DOHH2 (cell line): ENCODE measurements around the gene PDE4D.
A peak's percentile ranks its signal among the peaks of the same experiment; 100 is the strongest.
"Not testable (repeated sequence)": the region's sequence is repeated elsewhere in the genome, so short reads cannot be mapped to it uniquely, and the experiment has no call there.

Source experiments
- H3F3A ChIP-seq: fragments of 200-600 bp; sonication (generic), shearing (Covaris generic); 2 replicates; pipeline ENCODE4 v1.6.0; 2016; ENCODE audit warnings: antibody characterized with exemption, mild to moderate bottlenecking; ENCODE audit not compliant: control insufficient read depth, insufficient read depth
- H3K27ac ChIP-seq: fragments of 200-600 bp; sonication (generic); 2 replicates; pipeline ENCODE4 v1.5.1; 2014; ENCODE audit warnings: low read depth, mild to moderate bottlenecking, low read length, moderate library complexity
- H3K27me3 ChIP-seq: fragments of 200-600 bp; sonication (generic); 2 replicates; pipeline ENCODE4 v1.6.1; 2014; ENCODE audit warnings: mild to moderate bottlenecking, low read length, mixed read lengths; ENCODE audit not compliant: control insufficient read depth
- H3K36me3 ChIP-seq: fragments of 200-600 bp; sonication (generic); 2 replicates; pipeline ENCODE4 v1.6.1; 2014; ENCODE audit warnings: mild to moderate bottlenecking, low read length, moderate library complexity, mixed read lengths; ENCODE audit not compliant: control insufficient read depth
- H3K4me1 ChIP-seq: fragments of 200-600 bp; sonication (generic); 2 replicates; pipeline ENCODE4 v1.6.1; 2014; ENCODE audit warnings: mild to moderate bottlenecking, low read length, mixed read lengths; ENCODE audit not compliant: control insufficient read depth
- H3K4me2 ChIP-seq: fragments of 200-600 bp; sonication (generic); 2 replicates; pipeline ENCODE4 v1.6.0; 2014; ENCODE audit warnings: mild to moderate bottlenecking, low read length, moderate library complexity
- H3K4me3 ChIP-seq: fragments of 200-600 bp; sonication (generic); 2 replicates; pipeline ENCODE4 v1.5.1; 2014; ENCODE audit warnings: mild to moderate bottlenecking, low read length, mixed read lengths
- H3K79me2 ChIP-seq: fragments of 200-600 bp; sonication (generic); 2 replicates; pipeline ENCODE4 v1.6.1; 2014; ENCODE audit warnings: mild to moderate bottlenecking, low read length, mixed read lengths; ENCODE audit not compliant: control insufficient read depth
- H3K9me2 ChIP-seq: fragments of 200-600 bp; sonication (generic); replicated peaks from 2 replicates; pipeline ENCODE4 v1.6.1; 2014; ENCODE audit warnings: mild to moderate bottlenecking, low read length, mixed read lengths; ENCODE audit not compliant: control insufficient read depth
- H3K9me3 ChIP-seq: fragments of 200-600 bp; sonication (generic); 2 replicates; pipeline ENCODE4 v1.6.1; 2014; ENCODE audit warnings: antibody characterized with exemption, low read length, mixed read lengths; ENCODE audit not compliant: control insufficient read depth, insufficient read depth
- H4K20me1 ChIP-seq: fragments of 200-600 bp; sonication (generic); 2 replicates; pipeline ENCODE4 v1.6.0; 2014; ENCODE audit warnings: low read depth, mild to moderate bottlenecking, antibody characterized with exemption, low read length, moderate library complexity; ENCODE audit not compliant: control insufficient read depth, insufficient read depth
- EZH2phosphoT487 ChIP-seq: fragments of 200-600 bp; sonication (generic); IDR thresholded peaks from 2 replicates; pipeline ENCODE4 v1.6.1; 2017; ENCODE audit warnings: borderline replicate concordance, mild to moderate bottlenecking, antibody characterized with exemption, low read length, moderate library complexity, mixed read lengths
- TF ChIP-seq, protein P1 (sequence below): fragments of 200-600 bp; sonication (generic); IDR thresholded peaks from one replicate; pipeline ENCODE4 v1.5.1; 2014; ENCODE audit warnings: antibody characterized with exemption, mild to moderate bottlenecking, low read depth, low read length; ENCODE audit not compliant: poor library complexity, severe bottlenecking

The PDE4D gene

DNA sequence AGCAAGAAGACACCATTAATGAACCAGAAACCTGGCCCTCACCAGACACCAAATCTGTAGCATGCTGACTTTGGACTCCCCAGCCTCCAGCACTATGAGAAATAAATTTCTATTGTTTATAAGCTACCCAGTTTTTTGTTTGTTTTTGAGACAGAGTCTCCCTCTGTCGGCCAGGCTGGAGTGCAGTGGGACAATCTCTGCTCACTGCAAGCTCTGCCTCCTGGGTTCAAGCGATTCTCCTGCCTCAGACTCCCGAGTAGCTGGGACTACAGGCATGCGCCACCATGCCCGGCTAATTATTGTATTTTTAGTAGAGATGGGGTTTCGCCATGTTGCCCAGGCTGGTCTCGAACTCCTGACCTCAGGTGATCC, 227.7 kb downstream of the PDE4D start:
- H3K4me1 ChIP-seq, H3K27me3 ChIP-seq, H3F3A ChIP-seq, H4K20me1 ChIP-seq, H3K9me2 ChIP-seq, H3K79me2 ChIP-seq, H3K27ac ChIP-seq, H3K4me3 ChIP-seq, H3K4me2 ChIP-seq, H3K9me3 ChIP-seq, H3K36me3 ChIP-seq: not testable (repeated sequence)
- TF ChIP-seq, protein P1, sequence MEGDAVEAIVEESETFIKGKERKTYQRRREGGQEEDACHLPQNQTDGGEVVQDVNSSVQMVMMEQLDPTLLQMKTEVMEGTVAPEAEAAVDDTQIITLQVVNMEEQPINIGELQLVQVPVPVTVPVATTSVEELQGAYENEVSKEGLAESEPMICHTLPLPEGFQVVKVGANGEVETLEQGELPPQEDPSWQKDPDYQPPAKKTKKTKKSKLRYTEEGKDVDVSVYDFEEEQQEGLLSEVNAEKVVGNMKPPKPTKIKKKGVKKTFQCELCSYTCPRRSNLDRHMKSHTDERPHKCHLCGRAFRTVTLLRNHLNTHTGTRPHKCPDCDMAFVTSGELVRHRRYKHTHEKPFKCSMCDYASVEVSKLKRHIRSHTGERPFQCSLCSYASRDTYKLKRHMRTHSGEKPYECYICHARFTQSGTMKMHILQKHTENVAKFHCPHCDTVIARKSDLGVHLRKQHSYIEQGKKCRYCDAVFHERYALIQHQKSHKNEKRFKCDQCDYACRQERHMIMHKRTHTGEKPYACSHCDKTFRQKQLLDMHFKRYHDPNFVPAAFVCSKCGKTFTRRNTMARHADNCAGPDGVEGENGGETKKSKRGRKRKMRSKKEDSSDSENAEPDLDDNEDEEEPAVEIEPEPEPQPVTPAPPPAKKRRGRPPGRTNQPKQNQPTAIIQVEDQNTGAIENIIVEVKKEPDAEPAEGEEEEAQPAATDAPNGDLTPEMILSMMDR = peak; percentile 12

DNA sequence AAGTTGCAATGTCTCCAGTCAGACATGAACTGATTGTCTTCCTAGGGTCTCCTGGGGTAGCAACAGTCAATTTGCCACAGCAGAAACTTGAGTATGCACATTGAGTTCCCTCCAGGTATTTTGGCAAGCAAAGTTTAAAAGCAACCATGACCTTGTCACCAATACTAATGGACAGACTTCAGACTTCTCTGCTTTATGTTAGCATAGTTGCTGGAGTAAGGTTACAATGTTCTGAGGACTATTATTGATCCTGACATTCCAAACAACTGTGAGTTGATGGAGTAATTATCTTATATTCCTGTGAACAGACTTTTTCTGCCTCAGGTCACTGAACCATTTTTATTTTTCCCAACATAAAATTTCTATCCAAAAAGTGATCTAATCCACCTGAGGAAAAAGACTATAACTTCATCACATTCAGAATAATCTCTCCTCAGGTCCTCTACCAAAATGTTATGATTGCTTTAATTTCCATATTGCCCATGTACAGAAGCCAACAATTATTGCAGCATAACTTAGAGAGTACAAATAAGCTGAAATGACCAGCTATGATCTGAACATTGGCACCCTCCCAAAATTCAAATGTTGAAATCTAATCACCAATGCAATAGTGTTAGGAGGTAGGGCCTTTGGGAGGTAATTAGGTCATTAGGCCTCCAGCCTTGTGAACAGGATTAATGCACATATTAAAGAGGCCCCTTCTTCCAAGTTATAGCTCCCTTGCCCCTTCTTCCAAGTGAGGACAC, 228.3 kb downstream of the PDE4D start:
- no peaks in the 10 kb centered on the region for H3F3A ChIP-seq
- no peak overlapping the region for H3K4me3 ChIP-seq
- H3K36me3 ChIP-seq = no peaks in the 10 kb centered on the region
- no peaks in the 10 kb centered on the region for H3K27me3 ChIP-seq
- no peak for TF ChIP-seq EZH2phosphoT487
- TF ChIP-seq, protein P1 = no peak
- no peaks in the 10 kb centered on the region for H3K9me2 ChIP-seq
- no peaks in the 10 kb centered on the region for H3K79me2 ChIP-seq
- H3K27ac ChIP-seq = no peak overlapping the region
- H3K9me3 ChIP-seq = no peaks in the 10 kb centered on the region
- no peaks in the 10 kb centered on the region for H4K20me1 ChIP-seq
- H3K4me1 ChIP-seq = peaks cover 5% of the 10 kb centered on the region
- no peak overlapping the region for H3K4me2 ChIP-seq

DNA sequence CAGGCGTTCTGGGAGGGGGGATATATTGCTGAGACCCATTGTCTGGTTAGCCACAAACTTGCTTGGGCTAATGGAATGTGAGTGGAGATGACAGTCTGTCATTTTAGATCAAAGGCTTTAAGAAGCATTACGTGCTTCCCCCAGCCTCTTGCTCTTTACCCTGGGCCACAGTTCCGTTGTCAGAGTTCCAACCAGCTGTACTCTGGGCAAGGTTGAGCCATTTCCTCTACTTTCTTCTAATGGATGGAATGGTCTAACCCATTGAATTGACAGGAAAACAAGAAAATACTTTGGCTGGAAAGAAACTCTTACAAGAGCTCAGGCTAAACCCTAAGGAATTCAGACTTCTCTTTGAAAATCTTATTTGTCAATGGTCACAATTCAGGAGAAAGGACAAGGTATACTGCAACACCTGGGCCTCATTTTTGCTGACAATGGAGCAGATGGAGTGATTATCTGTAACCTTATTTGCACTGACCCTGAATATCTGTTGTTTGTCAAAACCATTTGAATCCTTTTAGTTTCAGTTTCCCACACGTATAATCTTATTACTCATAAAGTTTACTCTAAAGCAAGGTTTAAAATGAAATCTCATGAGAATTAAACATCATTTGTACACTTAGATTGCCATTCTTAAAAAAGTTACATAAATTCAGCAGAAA, 231.4 kb downstream of the PDE4D start:
- Histone ChIP-seq H3K4me3 (no peak overlapping the region), H3K9me3 (no peaks in the 10 kb centered on the region), H3K27ac (no peak overlapping the region), H4K20me1 (no peaks in the 10 kb centered on the region), H3K9me2 (no peaks in the 10 kb centered on the region), H3K4me1 (peaks cover 5% of the 10 kb centered on the region), H3K27me3 (no peaks in the 10 kb centered on the region), H3K36me3 (no peaks in the 10 kb centered on the region), H3F3A (no peaks in the 10 kb centered on the region), H3K79me2 (no peaks in the 10 kb centered on the region), H3K4me2 (no peak overlapping the region)
- TF ChIP-seq, protein P1 = no peak
- no peak for TF ChIP-seq EZH2phosphoT487
